ENCODE data around the gene MAP3K2. TPM values are rescaled to one million over a fixed set of nuclear protein-coding genes. Genes with fewer than 3 reads are reported as not detected.

Gene MAP3K2
- total and polyA plus RNA-seq, 10 of the 15 experiments (the other 5 are each of a cell fraction or from before 2014, with no cell fraction given), result 2.7 to 39.6 (median 16.1) TPM

- TF ChIP-seq REST (IDR thresholded peaks at IDR 0.05; ENCODE audit: low read depth, low read length) (no peak), NFYA (IDR thresholded peaks at IDR 0.05; ENCODE audit: borderline replicate concordance, low read depth, low read length) (no peak), SUZ12 (IDR thresholded peaks at IDR 0.05; ENCODE audit: unreplicated experiment) (no peak)
Measured at GRCh38 chr2:127392133-127392827, 4.5 kb upstream of the MAP3K2 start (continued).

DNA sequence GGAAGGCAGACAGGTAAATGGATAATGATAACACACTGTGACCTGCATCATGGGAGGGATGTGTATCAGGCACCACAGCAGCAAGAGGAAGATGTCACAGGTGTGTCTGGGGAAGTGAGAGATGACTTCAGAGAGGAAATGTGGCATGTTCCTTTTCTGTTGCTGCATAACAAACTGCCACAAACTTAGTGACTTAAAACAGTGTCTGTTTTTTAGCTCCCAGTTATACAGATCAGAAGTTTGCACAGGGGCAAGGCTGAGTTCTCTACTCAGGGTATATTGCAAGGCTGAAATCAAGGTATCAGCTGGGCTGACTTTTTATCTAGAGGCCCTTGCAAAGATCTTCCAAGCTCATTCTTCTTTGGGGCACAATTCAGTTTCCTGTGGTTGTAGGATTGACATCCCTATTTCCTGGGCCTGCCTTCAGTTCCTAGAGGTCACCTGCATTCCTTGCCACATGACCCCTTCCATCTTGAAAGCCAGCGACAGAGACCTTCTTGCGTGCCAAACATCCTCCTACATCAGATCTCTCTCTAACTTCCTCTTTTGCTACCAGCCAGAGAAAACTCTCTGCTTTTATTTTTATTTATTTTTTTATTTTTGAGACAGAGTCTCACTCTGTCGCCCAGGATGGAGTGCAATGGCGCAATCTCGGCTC, 2.1 kb upstream of the MAP3K2 start:
- SMC1A ChIA-PET (ENCODE audit: uncharacterized antibody, unreplicated experiment), result interaction anchor here (0.7 to 2.5 kb wide), 6 partner anchors 10 to 137 kb away, joined by 3 to 8 read pairs (median 4); partner anchors contain the start of gene IWS1
- peak overlapping the region; percentile 59 for H3K4me3 ChIP-seq
- peak overlapping the region; percentile 92 for H3K27ac ChIP-seq (ENCODE audit: control insufficient read depth, insufficient read depth)
- DNase-seq (ENCODE audit: low read depth, low spot score), result no peak
- in situ Hi-C loops (cut with MboI), result loop anchor here (25.0 kb wide), 1 partner anchor 728 kb away; the partner anchor contains the start of gene GYPC
- intact Hi-C loops (cut with micrococcal nuclease; ENCODE audit: unreplicated experiment), result no loop called here
- POLR2A ChIA-PET, result interaction anchor here (0.7 to 1.9 kb wide), 3 partner anchors 13 to 77 kb away, joined by 3 to 7 read pairs (median 4); no protein-coding TSS in a partner anchor
- RAD21 ChIA-PET (ENCODE audit: unreplicated experiment), result no interaction called here
- no peaks in the 10 kb centered on the region for H3K36me3 ChIP-seq (ENCODE audit: control insufficient read depth in 2 of 2, insufficient read depth in 2 of 2, low read length in 1 of 2)
- peak overlapping the region; percentile 46 for H3K9ac ChIP-seq (ENCODE audit: control insufficient read depth, insufficient read depth, low read length)
- BruUV-seq (replicated peaks), result no TSS peak
- peaks cover 27% of the 10 kb centered on the region for H3K79me2 ChIP-seq (ENCODE audit: control insufficient read depth, insufficient read depth, low read length)
- ATAC-seq, result peak; percentile 32
- H4K20me1 ChIP-seq (ENCODE audit: control insufficient read depth, insufficient read depth), result no peaks in the 10 kb centered on the region
- H3K27me3 ChIP-seq (replicated peaks in 1 of 2; ENCODE audit: control insufficient read depth in 2 of 2, insufficient read depth in 2 of 2, low read length in 1 of 2), result no peaks in the 10 kb centered on the region
- peaks cover 21% of the 10 kb centered on the region for H3K4me1 ChIP-seq (ENCODE audit: control insufficient read depth, insufficient read depth, low read length)
- FAIRE-seq, result peak; percentile 87
- peak overlapping the region; percentile 74 for H2AFZ ChIP-seq (ENCODE audit: control insufficient read depth, low read depth, low read length)
- WGBS (ENCODE audit: insufficient coverage, insufficient replicate concordance, low lambda C conversion rate, missing lambda C conversion rate), result 33% methylated on average over 5 of the region's 5 CpGs
- no peaks in the 10 kb centered on the region for H3K9me3 ChIP-seq (replicated peaks; ENCODE audit: control insufficient read depth, insufficient read depth, low read length)
- H3K4me2 ChIP-seq (ENCODE audit: control insufficient read depth, insufficient read depth), result peak overlapping the region; percentile 97
- CTCF ChIA-PET, result interaction anchor here (1.0 to 1.5 kb wide), 5 partner anchors 12 to 193 kb away, joined by 3 to 9 read pairs (median 3); no protein-coding TSS in a partner anchor
- TF ChIP-seq EED (IDR thresholded peaks at IDR 0.05; ENCODE audit: low read depth) (peak; percentile 59), ETV6 (conservative IDR thresholded peaks at IDR 0.05 in 1 of 2, IDR thresholded peaks at IDR 0.05 in 1 of 2; ENCODE audit: borderline replicate concordance in 1 of 2, low read depth in 1 of 2) (peak in 1 of 2 experiments; percentile 85; a peak in 2 of 4 replicates), CREM (IDR thresholded peaks at IDR 0.05; ENCODE audit: low read depth) (peak; percentile 89), TBL1XR1 (IDR thresholded peaks at IDR 0.05; ENCODE audit: low read depth, low read length) (no peak), ZBTB33 (IDR thresholded peaks at IDR 0.05) (no peak)
- TF ChIP-seq, protein P1, sequence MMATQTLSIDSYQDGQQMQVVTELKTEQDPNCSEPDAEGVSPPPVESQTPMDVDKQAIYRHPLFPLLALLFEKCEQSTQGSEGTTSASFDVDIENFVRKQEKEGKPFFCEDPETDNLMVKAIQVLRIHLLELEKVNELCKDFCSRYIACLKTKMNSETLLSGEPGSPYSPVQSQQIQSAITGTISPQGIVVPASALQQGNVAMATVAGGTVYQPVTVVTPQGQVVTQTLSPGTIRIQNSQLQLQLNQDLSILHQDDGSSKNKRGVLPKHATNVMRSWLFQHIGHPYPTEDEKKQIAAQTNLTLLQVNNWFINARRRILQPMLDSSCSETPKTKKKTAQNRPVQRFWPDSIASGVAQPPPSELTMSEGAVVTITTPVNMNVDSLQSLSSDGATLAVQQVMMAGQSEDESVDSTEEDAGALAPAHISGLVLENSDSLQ (IDR thresholded peaks at IDR 0.05), result no peak; the same call in 1 of the 2 replicates
- TF ChIP-seq, protein P2, sequence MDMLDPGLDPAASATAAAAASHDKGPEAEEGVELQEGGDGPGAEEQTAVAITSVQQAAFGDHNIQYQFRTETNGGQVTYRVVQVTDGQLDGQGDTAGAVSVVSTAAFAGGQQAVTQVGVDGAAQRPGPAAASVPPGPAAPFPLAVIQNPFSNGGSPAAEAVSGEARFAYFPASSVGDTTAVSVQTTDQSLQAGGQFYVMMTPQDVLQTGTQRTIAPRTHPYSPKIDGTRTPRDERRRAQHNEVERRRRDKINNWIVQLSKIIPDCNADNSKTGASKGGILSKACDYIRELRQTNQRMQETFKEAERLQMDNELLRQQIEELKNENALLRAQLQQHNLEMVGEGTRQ (IDR thresholded peaks at IDR 0.05; ENCODE audit: borderline replicate concordance, low read depth, low read length), result peak; percentile 7; the same call in 1 of the 2 replicates
